ENCODE measurements around the gene ZNF451. TPM values are rescaled to one million over a fixed set of nuclear protein-coding genes. Genes with fewer than 3 reads are reported as not detected.
"Not testable (repeated sequence)": the region's sequence is repeated elsewhere in the genome, so short reads cannot be mapped to it uniquely, and the experiment has no call there.

Gene ZNF451
- total RNA-seq, 2 donors from 2014 or later = 58.1 to 72.5 TPM

GRCh38 chr6:57047257-57047585, 42.8 kb upstream of the ZNF451 start:
- not testable (repeated sequence) for H3K9me3 Mint-ChIP-seq; H3K4me1 ChIP-seq (ENCODE audit: control insufficient read depth, insufficient read depth, low read length); H3K4me3 ChIP-seq (ENCODE audit: low read length); H3K27ac Mint-ChIP-seq; H3K4me3 Mint-ChIP-seq; H3K9me3 ChIP-seq (ENCODE audit: control insufficient read depth, low read length); DNase-seq; H3K9ac ChIP-seq (ENCODE audit: extremely low read depth, low read length, poor library complexity, severe bottlenecking); H3K27me3 ChIP-seq (ENCODE audit: control insufficient read depth, insufficient read depth, low read length, poor library complexity, severe bottlenecking); H3K27ac ChIP-seq (ENCODE audit: low read depth, low read length)
- peaks cover 13% of the 10 kb centered on the region for H3K4me1 Mint-ChIP-seq
- WGBS, 2 experiments (ENCODE audit: insufficient coverage in 1 of 2, insufficient read length in 1 of 2) = no CpG with 5 or more reads among the region's 5 CpGs
- peaks cover 38% of the 10 kb centered on the region for H3K36me3 ChIP-seq (ENCODE audit: control insufficient read depth, insufficient read depth, low read length)
- H3K27me3 Mint-ChIP-seq (ENCODE audit: insufficient read depth) = peaks cover 31% of the 10 kb centered on the region
- peaks cover 25% of the 10 kb centered on the region for H3K36me3 Mint-ChIP-seq (ENCODE audit: low read depth)

- H3K9me3 ChIP-seq (ENCODE audit: control insufficient read depth, low read length); H3K9ac ChIP-seq (ENCODE audit: extremely low read depth, low read length, poor library complexity, severe bottlenecking); DNase-seq; H3K4me1 ChIP-seq (ENCODE audit: control insufficient read depth, insufficient read depth, low read length); H3K27ac ChIP-seq (ENCODE audit: low read depth, low read length); H3K27me3 ChIP-seq (ENCODE audit: control insufficient read depth, insufficient read depth, low read length, poor library complexity, severe bottlenecking); H3K9me3 Mint-ChIP-seq; H3K27ac Mint-ChIP-seq: not testable (repeated sequence)
- peaks cover 13% of the 10 kb centered on the region for H3K4me1 Mint-ChIP-seq
- peaks cover 27% of the 10 kb centered on the region for H3K27me3 Mint-ChIP-seq (ENCODE audit: insufficient read depth)
- peak overlapping the region; percentile 54 for H3K4me3 ChIP-seq (ENCODE audit: low read length)
- H3K4me3 Mint-ChIP-seq = peak overlapping the region; percentile 6
- 82 to 100% methylated on average over 1 to 6 of the region's 6 CpGs for WGBS, 2 experiments (ENCODE audit: insufficient coverage in 1 of 2, insufficient read length in 1 of 2)
- H3K36me3 ChIP-seq (ENCODE audit: control insufficient read depth, insufficient read depth, low read length) = peaks cover 44% of the 10 kb centered on the region
- H3K36me3 Mint-ChIP-seq (ENCODE audit: low read depth) = peaks cover 28% of the 10 kb centered on the region
These were observed 42.1 kb upstream of the ZNF451 start for GRCh38 chr6:57047859-57048258.

- WGBS, 2 experiments (ENCODE audit: insufficient coverage in 1 of 2, insufficient read length in 1 of 2) = 91 to 94% methylated on average over 5 of the region's 5 CpGs
- H3K27ac ChIP-seq (ENCODE audit: low read depth, low read length) = no peak overlapping the region
- Mint-ChIP-seq H3K4me1 (peaks cover 13% of the 10 kb centered on the region), H3K36me3 (ENCODE audit: low read depth) (peaks cover 34% of the 10 kb centered on the region), H3K27ac (no peak overlapping the region), H3K27me3 (ENCODE audit: insufficient read depth) (peaks cover 22% of the 10 kb centered on the region), H3K4me3 (no peak overlapping the region), H3K9me3 (no peaks in the 10 kb centered on the region)
- peaks cover 8% of the 10 kb centered on the region for H3K27me3 ChIP-seq (ENCODE audit: control insufficient read depth, insufficient read depth, low read length, poor library complexity, severe bottlenecking)
- H3K36me3 ChIP-seq (ENCODE audit: control insufficient read depth, insufficient read depth, low read length) = peaks cover 51% of the 10 kb centered on the region
- H3K9me3 ChIP-seq (ENCODE audit: control insufficient read depth, low read length) = no peaks in the 10 kb centered on the region
- no peaks in the 10 kb centered on the region for H3K4me1 ChIP-seq (ENCODE audit: control insufficient read depth, insufficient read depth, low read length)
- TF ChIP-seq CTCF (conservative IDR thresholded peaks at IDR 0.05) = no peak
- H3K4me3 ChIP-seq (ENCODE audit: low read length) = peak overlapping the region; percentile 54
- H3K9ac ChIP-seq (ENCODE audit: extremely low read depth, low read length, poor library complexity, severe bottlenecking) = no peak overlapping the region
- no peak for DNase-seq
These were observed 41.4 kb upstream of the ZNF451 start for GRCh38 chr6:57048577-57048976.

- H3K4me1 ChIP-seq (ENCODE audit: control insufficient read depth, insufficient read depth, low read length) = no peaks in the 10 kb centered on the region
- H3K27ac ChIP-seq (ENCODE audit: low read depth, low read length) = no peak overlapping the region
- H3K9ac ChIP-seq (ENCODE audit: extremely low read depth, low read length, poor library complexity, severe bottlenecking) = no peak overlapping the region
- WGBS, 2 experiments (ENCODE audit: insufficient coverage in 1 of 2, insufficient read length in 1 of 2) = 66 to 100% methylated on average over 1 to 2 of the region's 3 CpGs
- TF ChIP-seq CTCF (conservative IDR thresholded peaks at IDR 0.05) = no peak
- H3K9me3 Mint-ChIP-seq = no peaks in the 10 kb centered on the region
- peaks cover 17% of the 10 kb centered on the region for H3K36me3 ChIP-seq (ENCODE audit: control insufficient read depth, insufficient read depth, low read length)
- peaks cover 32% of the 10 kb centered on the region for H3K36me3 Mint-ChIP-seq (ENCODE audit: low read depth)
- H3K4me3 Mint-ChIP-seq = no peak overlapping the region
- DNase-seq = no peak
- H3K4me3 ChIP-seq (ENCODE audit: low read length) = no peak overlapping the region
- H3K27ac Mint-ChIP-seq = no peak overlapping the region
- H3K27me3 Mint-ChIP-seq (ENCODE audit: insufficient read depth) = no peaks in the 10 kb centered on the region
- peaks cover 5% of the 10 kb centered on the region for H3K4me1 Mint-ChIP-seq
- H3K9me3 ChIP-seq (ENCODE audit: control insufficient read depth, low read length) = no peaks in the 10 kb centered on the region
- no peaks in the 10 kb centered on the region for H3K27me3 ChIP-seq (ENCODE audit: control insufficient read depth, insufficient read depth, low read length, poor library complexity, severe bottlenecking)
These were observed 26.1 kb upstream of the ZNF451 start for GRCh38 chr6:57063847-57064246.

All from endodermal cell (in vitro differentiated cells).